CD8-positive, alpha-beta memory T cell (primary cell): ENCODE data around the gene GRM7. TPM values are rescaled to one million over a fixed set of nuclear protein-coding genes. Genes with fewer than 3 reads are reported as not detected.

Experiments
- CTCF ChIA-PET: fragments of 350-600 bp; sonication (Branson Sonifier 250); formaldehyde crosslinking; loops from one replicate; lab custom pipeline; 2021; ENCODE audit warnings: antibody characterized with exemption; lab: Charles Lee
- POLR2A ChIA-PET: fragments of 350-600 bp; sonication (Branson Sonifier 250); formaldehyde crosslinking; loops from one replicate; lab custom pipeline; 2021; ENCODE audit warnings: antibody characterized with exemption; lab: Charles Lee
- DNase-seq, 5 donors: peaks; one replicate each; pipeline versions ENCODE4 v3.0.0 to v3.0.0-alpha.2; 2020 to 2022; ENCODE audit warnings: mixed read lengths in 1 of 5
- H3K27ac ChIP-seq: one replicate; pipeline ENCODE4 v1.7.0; 2013; ENCODE audit warnings: low read depth, mild to moderate bottlenecking, low read length, moderate library complexity
- H3K27me3 ChIP-seq: 2 replicates; pipeline ENCODE4 v1.7.0; 2013; ENCODE audit warnings: low read length, mild to moderate bottlenecking; ENCODE audit not compliant: insufficient read depth, poor library complexity, severe bottlenecking
- H3K36me3 ChIP-seq: 2 replicates; pipeline ENCODE4 v1.7.0; 2013; ENCODE audit warnings: mild to moderate bottlenecking, low read length, moderate library complexity; ENCODE audit not compliant: insufficient read depth
- H3K4me1 ChIP-seq: 2 replicates; pipeline ENCODE4 v1.7.0; 2013; ENCODE audit warnings: mild to moderate bottlenecking, low read length, moderate library complexity; ENCODE audit not compliant: insufficient read depth
- H3K4me3 ChIP-seq: 2 replicates; pipeline ENCODE4 v1.7.0; 2013; ENCODE audit warnings: mild to moderate bottlenecking, low read length
- H3K9me3 ChIP-seq: 2 replicates; pipeline ENCODE4 v1.7.0; 2013; ENCODE audit warnings: mild to moderate bottlenecking, low read length
- H3K27ac Mint-ChIP-seq, 8 donors: one replicate each; pipeline ENCODE4 v1.8.0; 2020 to 2021; ENCODE audit warnings: mixed read lengths in 8 of 8, mild to moderate bottlenecking in 6 of 8, inconsistent platforms in 3 of 8, moderate library complexity in 3 of 8
- H3K27me3 Mint-ChIP-seq, 2 donors: one replicate each; pipeline ENCODE4 v1.8.0; 2020 to 2021; ENCODE audit warnings: mixed read lengths in 2 of 2, mild to moderate bottlenecking in 1 of 2, moderate library complexity in 1 of 2
- H3K36me3 Mint-ChIP-seq, 3 donors: one replicate each; pipeline ENCODE4 v1.8.0; 2020 to 2021; ENCODE audit warnings: mixed read lengths in 3 of 3, inconsistent platforms in 1 of 3, mild to moderate bottlenecking in 1 of 3
- H3K4me1 Mint-ChIP-seq, 3 donors: one replicate each; pipeline ENCODE4 v1.8.0; 2020 to 2021; ENCODE audit warnings: mixed read lengths in 3 of 3, inconsistent platforms in 1 of 3, mild to moderate bottlenecking in 1 of 3
- H3K4me3 Mint-ChIP-seq, 7 donors: one replicate each; pipeline ENCODE4 v1.8.0; 2020 to 2021; ENCODE audit warnings: mixed read lengths in 7 of 7, mild to moderate bottlenecking in 6 of 7, moderate library complexity in 4 of 7, inconsistent platforms in 2 of 7
- H3K9me3 Mint-ChIP-seq, 5 donors: one replicate each; pipeline ENCODE4 v1.8.0; 2020 to 2022; ENCODE audit warnings: mixed read lengths in 5 of 5, mild to moderate bottlenecking in 3 of 5, moderate library complexity in 2 of 5, inconsistent platforms in 1 of 5
- polyA plus RNA-seq: library from polyadenylated mRNA; unstranded; fragments of 300-500 nt; fragmentation: Illumina TruSeq; gene quantifications from one replicate; pipeline ENCODE4 v1.2.3, GENCODE V29; 2021
- total RNA-seq, 2 experiments: library from RNA; stranded (reverse); gene quantifications; one replicate each; pipeline ENCODE4 v1.2.3, GENCODE V29; 2021

GRM7 gene
- total and polyA plus RNA-seq, 3 experiments from 2014 or later, result not detected

DNA sequence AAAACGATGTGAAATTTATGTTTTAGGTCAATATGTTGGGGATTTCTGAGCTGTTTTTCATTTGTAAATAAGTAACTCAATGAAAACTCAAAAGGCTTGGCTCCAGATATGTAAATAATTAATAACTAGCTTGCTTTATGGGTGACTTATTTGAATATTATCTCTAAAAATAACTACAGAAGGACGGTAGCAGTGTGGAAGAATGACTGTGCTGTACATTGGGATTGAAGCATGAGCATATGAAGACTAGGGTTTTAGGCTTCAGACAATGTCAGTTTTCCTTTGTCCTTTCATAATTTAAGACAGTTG is 343.9 kb downstream of the GRM7 start:
- H3K9me3 Mint-ChIP-seq, result peaks cover 0 to 7% (median 2%) of the 10 kb centered on the region in 5 donors
- DNase-seq, result no peak
- no peaks in the 10 kb centered on the region for H3K27me3 Mint-ChIP-seq
- H3K9me3 ChIP-seq, result no peaks in the 10 kb centered on the region
- H3K4me1 Mint-ChIP-seq, result peaks cover 0 to 7% (median 3%) of the 10 kb centered on the region in 3 donors
- no peaks in the 10 kb centered on the region for H3K27me3 ChIP-seq
- no peaks in the 10 kb centered on the region for H3K36me3 ChIP-seq
- no peak overlapping the region for H3K4me3 Mint-ChIP-seq
- H3K36me3 Mint-ChIP-seq, result no peaks in the 10 kb centered on the region
- no peak overlapping the region for H3K27ac Mint-ChIP-seq
- no peaks in the 10 kb centered on the region for H3K4me1 ChIP-seq
- ChIA-PET CTCF (no interaction called here), POLR2A (no interaction called here)
- no peak overlapping the region for H3K27ac ChIP-seq
- H3K4me3 ChIP-seq, result no peak overlapping the region

DNA sequence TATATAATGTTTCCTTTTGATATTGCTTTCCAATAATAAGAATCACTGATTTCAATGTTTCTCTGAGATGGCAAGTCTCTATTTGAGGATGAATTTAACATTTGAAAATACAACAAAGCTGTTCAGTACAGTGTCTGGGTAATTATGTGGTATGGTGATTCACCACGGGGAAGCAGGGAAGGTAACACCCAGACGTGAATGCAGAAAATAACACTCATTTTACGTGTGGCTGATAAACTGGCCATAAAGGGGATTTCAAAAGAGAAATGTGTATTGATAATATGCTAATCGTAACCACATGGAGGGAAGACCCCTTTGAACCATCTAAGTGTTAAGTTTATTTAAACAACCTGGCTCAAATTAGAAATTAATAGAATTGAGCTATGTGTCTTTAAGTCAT is 344.6 kb downstream of the GRM7 start:
- no peak overlapping the region for H3K27ac ChIP-seq
- H3K4me1 ChIP-seq, result no peaks in the 10 kb centered on the region
- Mint-ChIP-seq H3K36me3 (no peaks in the 10 kb centered on the region), H3K4me1 (peaks cover 0 to 7% (median 3%) of the 10 kb centered on the region in 3 donors), H3K27me3 (no peaks in the 10 kb centered on the region), H3K4me3 (peak overlapping the region in 4 of 7 donors; percentile 7 to 85 (median 46)), H3K9me3 (peaks cover 0 to 10% (median 2%) of the 10 kb centered on the region in 5 donors), H3K27ac (peak overlapping the region in 2 of 8 donors; percentile 15 to 60)
- POLR2A ChIA-PET, result no interaction called here
- H3K27me3 ChIP-seq, result no peaks in the 10 kb centered on the region
- no peak for DNase-seq
- H3K9me3 ChIP-seq, result no peaks in the 10 kb centered on the region
- no peak overlapping the region for H3K4me3 ChIP-seq
- CTCF ChIA-PET, result no interaction called here
- H3K36me3 ChIP-seq, result no peaks in the 10 kb centered on the region

DNA sequence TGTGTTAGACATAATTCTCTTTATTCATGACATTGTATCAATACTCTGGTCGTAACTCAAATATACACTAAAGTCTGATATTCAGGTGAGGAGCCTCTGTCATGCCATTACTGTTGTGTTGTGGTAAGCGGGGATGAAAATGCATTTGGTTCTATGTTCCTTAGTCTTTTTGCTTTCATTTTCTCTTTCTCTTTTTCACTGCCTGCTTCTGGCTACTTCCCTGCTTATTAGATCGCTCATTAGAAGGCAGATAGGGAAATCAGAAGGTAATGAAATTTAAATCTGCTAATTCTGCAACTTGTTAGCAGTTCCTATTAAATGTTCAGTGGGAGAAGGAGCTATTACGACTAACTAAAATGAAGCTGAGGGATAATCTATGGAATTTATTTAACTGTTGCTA is 345.0 kb downstream of the GRM7 start:
- H3K4me3 Mint-ChIP-seq, result peak overlapping the region in 5 of 7 donors; percentile 8 to 85 (median 25)
- no peaks in the 10 kb centered on the region for H3K9me3 ChIP-seq

DNA sequence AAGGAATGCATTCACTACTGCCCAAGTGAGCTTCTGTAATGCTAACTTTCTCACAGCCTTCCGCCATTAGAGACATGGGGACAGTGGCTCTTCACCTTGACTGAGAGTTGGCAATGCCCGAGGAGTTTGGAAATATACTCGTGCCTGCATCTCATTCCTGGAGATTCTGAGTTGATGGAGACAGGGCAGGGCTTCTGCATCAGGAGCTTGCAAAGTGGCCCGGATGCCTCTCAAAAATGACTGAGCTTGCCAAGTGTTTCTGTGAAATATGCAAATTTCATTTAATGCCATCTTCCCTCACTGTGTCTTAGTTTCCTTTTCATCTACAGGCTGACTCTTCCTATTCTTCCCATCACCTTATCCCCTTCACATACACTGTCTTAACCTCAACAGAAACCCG is 346.2 kb downstream of the GRM7 start:
- H3K36me3 ChIP-seq, result no peaks in the 10 kb centered on the region
- ChIA-PET POLR2A (no interaction called here), CTCF (no interaction called here)
- Mint-ChIP-seq H3K4me1 (peaks cover 0 to 7% (median 3%) of the 10 kb centered on the region in 3 donors), H3K27ac (no peak overlapping the region), H3K36me3 (no peaks in the 10 kb centered on the region), H3K9me3 (peaks cover 0 to 6% (median 4%) of the 10 kb centered on the region in 5 donors), H3K4me3 (no peak overlapping the region), H3K27me3 (no peaks in the 10 kb centered on the region)
- no peak for DNase-seq
- no peak overlapping the region for H3K27ac ChIP-seq
- H3K4me3 ChIP-seq, result no peak overlapping the region
- no peaks in the 10 kb centered on the region for H3K27me3 ChIP-seq
- no peaks in the 10 kb centered on the region for H3K4me1 ChIP-seq
- no peaks in the 10 kb centered on the region for H3K9me3 ChIP-seq

More for the DNA sequence above, 345.0 kb downstream of the GRM7 start:
- DNase-seq, result no peak
- H3K27ac ChIP-seq, result no peak overlapping the region
- no peaks in the 10 kb centered on the region for H3K36me3 ChIP-seq
- H3K27me3 ChIP-seq, result no peaks in the 10 kb centered on the region
- Mint-ChIP-seq H3K27ac (peak overlapping the region in 2 of 8 donors; percentile 42 to 60), H3K9me3 (peaks cover 0 to 11% (median 2%) of the 10 kb centered on the region in 5 donors), H3K36me3 (no peaks in the 10 kb centered on the region), H3K27me3 (no peaks in the 10 kb centered on the region), H3K4me1 (peaks cover 0 to 7% (median 3%) of the 10 kb centered on the region in 3 donors)
- no peak overlapping the region for H3K4me3 ChIP-seq
- POLR2A ChIA-PET, result no interaction called here
- CTCF ChIA-PET, result no interaction called here
- H3K4me1 ChIP-seq, result no peaks in the 10 kb centered on the region

DNA sequence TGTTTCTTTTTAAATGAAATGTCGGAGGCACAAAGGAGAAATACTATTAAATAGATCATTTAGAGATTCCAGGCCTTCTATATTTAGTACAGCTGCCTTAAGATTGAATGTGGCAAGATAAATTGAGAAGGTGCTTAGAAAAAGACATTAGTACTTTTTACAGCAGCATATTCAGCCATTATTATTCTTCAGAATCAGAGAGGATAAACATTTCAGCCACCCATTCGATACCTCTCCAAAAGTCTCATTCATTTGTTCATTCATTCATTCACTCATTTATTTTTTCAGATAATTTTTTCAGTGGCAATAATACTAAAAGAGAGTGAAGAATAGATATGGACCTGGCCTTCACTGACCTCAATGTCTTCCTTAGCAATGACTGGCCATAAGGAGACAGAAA is 347.0 kb downstream of the GRM7 start:
- Mint-ChIP-seq H3K4me3 (no peak overlapping the region), H3K27me3 (no peaks in the 10 kb centered on the region), H3K27ac (no peak overlapping the region), H3K36me3 (no peaks in the 10 kb centered on the region), H3K9me3 (peaks cover 0 to 6% (median 4%) of the 10 kb centered on the region in 5 donors), H3K4me1 (peaks cover 0 to 7% (median 3%) of the 10 kb centered on the region in 3 donors)
- H3K36me3 ChIP-seq, result no peaks in the 10 kb centered on the region
- no peaks in the 10 kb centered on the region for H3K27me3 ChIP-seq
- no peak for DNase-seq
- no peak overlapping the region for H3K27ac ChIP-seq
- H3K9me3 ChIP-seq, result no peaks in the 10 kb centered on the region
- ChIA-PET CTCF (no interaction called here), POLR2A (no interaction called here)
- H3K4me1 ChIP-seq, result no peaks in the 10 kb centered on the region
- no peak overlapping the region for H3K4me3 ChIP-seq

DNA sequence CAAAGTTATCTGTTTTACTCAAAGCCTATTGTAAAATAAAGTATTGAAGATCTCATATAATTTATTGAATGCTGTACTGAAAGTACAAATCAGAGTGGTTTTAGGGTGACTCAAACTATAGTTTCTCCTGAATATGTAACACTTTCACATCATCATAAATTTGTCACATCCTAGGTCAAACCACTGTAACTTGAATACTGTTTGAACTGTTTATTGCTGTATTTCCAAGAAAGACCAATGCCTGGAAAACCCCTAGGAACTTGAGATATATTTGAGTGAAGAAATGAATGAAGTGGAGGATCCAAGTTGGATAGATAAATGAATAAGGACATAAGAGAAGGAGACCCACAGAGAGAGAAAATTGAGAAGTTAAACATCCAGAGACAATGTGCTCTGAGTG is 348.2 kb downstream of the GRM7 start:
- H3K27ac Mint-ChIP-seq, result no peak overlapping the region
- DNase-seq, result no peak
- Histone ChIP-seq H3K27me3 (no peaks in the 10 kb centered on the region), H3K4me1 (no peaks in the 10 kb centered on the region), H3K9me3 (no peaks in the 10 kb centered on the region), H3K36me3 (no peaks in the 10 kb centered on the region), H3K4me3 (no peak overlapping the region), H3K27ac (no peak overlapping the region)
- CTCF ChIA-PET, result no interaction called here
- H3K36me3 Mint-ChIP-seq, result no peaks in the 10 kb centered on the region
- H3K9me3 Mint-ChIP-seq, result peaks cover 0 to 6% (median 3%) of the 10 kb centered on the region in 5 donors
- no peaks in the 10 kb centered on the region for H3K27me3 Mint-ChIP-seq
- H3K4me3 Mint-ChIP-seq, result no peak overlapping the region
- H3K4me1 Mint-ChIP-seq, result peaks cover 0 to 7% (median 3%) of the 10 kb centered on the region in 3 donors
- POLR2A ChIA-PET, result no interaction called here

DNA sequence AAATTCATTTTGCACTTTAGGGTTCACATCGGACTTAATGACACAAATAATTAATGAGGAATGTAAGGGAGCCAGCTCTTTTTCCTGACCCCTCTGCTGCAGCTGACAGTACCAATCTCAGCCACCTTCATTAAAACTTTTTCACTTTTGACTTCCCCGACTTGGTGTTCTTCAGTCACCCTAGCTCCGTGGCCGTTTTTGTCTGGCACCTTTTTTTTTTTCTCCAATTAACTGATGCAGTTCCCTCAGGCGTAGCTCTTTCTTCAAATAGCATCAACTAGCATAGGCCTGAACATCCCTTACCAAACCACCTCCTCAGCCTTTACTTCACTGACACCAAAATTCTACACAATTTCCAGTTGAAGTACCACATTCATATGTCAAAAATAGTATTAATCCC is 350.8 kb downstream of the GRM7 start:
- no peak for DNase-seq
- H3K4me3 ChIP-seq, result no peak overlapping the region
- CTCF ChIA-PET, result no interaction called here
- Mint-ChIP-seq H3K4me3 (no peak overlapping the region), H3K9me3 (peaks cover 0 to 6% (median 3%) of the 10 kb centered on the region in 5 donors), H3K36me3 (no peaks in the 10 kb centered on the region), H3K4me1 (peaks cover 0 to 1% (median 0%) of the 10 kb centered on the region in 3 donors), H3K27me3 (peaks cover 0 to 1% of the 10 kb centered on the region in 2 donors), H3K27ac (no peak overlapping the region)
- no peaks in the 10 kb centered on the region for H3K9me3 ChIP-seq
- POLR2A ChIA-PET, result no interaction called here
- no peaks in the 10 kb centered on the region for H3K27me3 ChIP-seq
- H3K4me1 ChIP-seq, result no peaks in the 10 kb centered on the region
- H3K36me3 ChIP-seq, result no peaks in the 10 kb centered on the region
- H3K27ac ChIP-seq, result no peak overlapping the region

DNA sequence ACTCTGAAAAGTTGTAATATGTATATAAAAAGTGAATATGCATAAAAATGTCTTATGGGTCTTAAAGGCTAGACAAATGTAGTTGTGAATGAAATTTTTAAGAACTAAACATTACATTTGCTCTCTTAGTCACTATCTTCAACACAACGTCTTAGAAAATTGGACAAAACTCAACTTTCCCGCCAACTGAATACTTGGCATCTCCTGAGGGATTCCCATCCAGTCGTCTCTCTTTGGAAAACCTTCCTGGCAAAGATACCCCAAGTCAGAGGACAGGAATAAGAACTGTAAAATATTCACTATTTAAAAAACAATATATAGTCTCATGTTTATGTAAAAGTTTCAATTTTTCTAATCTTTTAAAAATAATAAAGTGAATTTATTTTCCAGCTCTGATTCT is 354.8 kb downstream of the GRM7 start:
- Mint-ChIP-seq H3K27ac (no peak overlapping the region), H3K4me3 (no peak overlapping the region), H3K27me3 (peaks cover 0 to 1% of the 10 kb centered on the region in 2 donors), H3K36me3 (no peaks in the 10 kb centered on the region), H3K4me1 (no peaks in the 10 kb centered on the region), H3K9me3 (peaks cover 0 to 2% (median 2%) of the 10 kb centered on the region in 5 donors)
- Histone ChIP-seq H3K4me3 (no peak overlapping the region), H3K9me3 (no peaks in the 10 kb centered on the region), H3K27me3 (no peaks in the 10 kb centered on the region), H3K36me3 (no peaks in the 10 kb centered on the region), H3K27ac (no peak overlapping the region), H3K4me1 (no peaks in the 10 kb centered on the region)
- ChIA-PET POLR2A (no interaction called here), CTCF (no interaction called here)
- DNase-seq, result no peak

DNA sequence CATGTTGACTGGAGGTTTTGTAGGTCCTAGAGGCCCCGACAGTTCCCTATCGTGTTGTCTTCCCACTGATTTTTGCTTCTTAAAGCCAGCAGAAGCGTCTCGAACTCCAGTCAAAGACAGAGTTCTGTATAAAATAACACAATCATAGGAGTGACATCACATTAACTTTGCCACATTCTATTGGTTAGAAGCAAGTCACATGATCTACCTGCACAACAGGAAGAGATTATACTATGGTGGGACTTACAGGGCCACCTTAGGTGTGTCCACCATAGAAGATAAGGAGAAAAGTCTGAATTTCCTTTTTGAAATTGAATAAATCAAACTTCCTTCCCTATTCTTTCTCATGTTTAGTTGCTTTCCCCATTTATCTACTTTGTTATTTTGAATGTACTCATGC is 365.5 kb downstream of the GRM7 start:
- DNase-seq, result no peak
- Histone ChIP-seq H3K27ac (no peak overlapping the region), H3K27me3 (no peaks in the 10 kb centered on the region), H3K4me3 (no peak overlapping the region), H3K36me3 (no peaks in the 10 kb centered on the region), H3K9me3 (no peaks in the 10 kb centered on the region), H3K4me1 (no peaks in the 10 kb centered on the region)
- Mint-ChIP-seq H3K36me3 (no peaks in the 10 kb centered on the region), H3K27me3 (peaks cover 0 to 3% of the 10 kb centered on the region in 2 donors), H3K27ac (no peak overlapping the region), H3K9me3 (peaks cover 0 to 31% (median 6%) of the 10 kb centered on the region in 5 donors), H3K4me1 (no peaks in the 10 kb centered on the region), H3K4me3 (no peak overlapping the region)
- ChIA-PET CTCF (no interaction called here), POLR2A (no interaction called here)
